ENCODE measurements around the gene PIK3R1. TPM values are rescaled to one million over a fixed set of nuclear protein-coding genes. Genes with fewer than 3 reads are reported as not detected.

Gene PIK3R1
- total and polyA plus RNA-seq, 4 donors = 22.6 to 123 (median 47.3) TPM

- no peaks in the 10 kb centered on the region for H3K4me1 ChIP-seq (ENCODE audit: control insufficient read depth in 4 of 4, insufficient read depth in 4 of 4, low read length in 3 of 4)
- H3K36me3 ChIP-seq (ENCODE audit: control insufficient read depth in 4 of 4, insufficient read depth in 3 of 4, low read depth in 1 of 4, low read length in 3 of 4) = no peaks in the 10 kb centered on the region
- H3K9ac ChIP-seq (ENCODE audit: low read depth in 1 of 2, low read length in 2 of 2) = no peak overlapping the region
- H3K9me3 ChIP-seq (ENCODE audit: control insufficient read depth in 4 of 4, low read length in 3 of 4) = no peaks in the 10 kb centered on the region
- 91% methylated on average over 4 of the region's 4 CpGs for WGBS
- no peaks in the 10 kb centered on the region for H3K27me3 ChIP-seq (ENCODE audit: control insufficient read depth in 4 of 4, insufficient read depth in 4 of 4, low read length in 3 of 4)
- no peak for DNase-seq (ENCODE audit: low spot score)
- TF ChIP-seq GABPA (IDR thresholded peaks at IDR 0.05 in 1 of 2, conservative IDR thresholded peaks at IDR 0.05 in 1 of 2) (no peak), RAD21 (IDR thresholded peaks at IDR 0.05) (no peak), ZBTB33 (IDR thresholded peaks at IDR 0.05) (no peak), SP1 (IDR thresholded peaks at IDR 0.05) (no peak), HNF4G (IDR thresholded peaks at IDR 0.05) (no peak), NR2F2 (IDR thresholded peaks at IDR 0.05) (no peak)
- TF ChIP-seq, protein P1, sequence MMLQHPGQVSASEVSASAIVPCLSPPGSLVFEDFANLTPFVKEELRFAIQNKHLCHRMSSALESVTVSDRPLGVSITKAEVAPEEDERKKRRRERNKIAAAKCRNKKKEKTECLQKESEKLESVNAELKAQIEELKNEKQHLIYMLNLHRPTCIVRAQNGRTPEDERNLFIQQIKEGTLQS (IDR thresholded peaks at IDR 0.05) = no peak
- TF ChIP-seq, protein P2, sequence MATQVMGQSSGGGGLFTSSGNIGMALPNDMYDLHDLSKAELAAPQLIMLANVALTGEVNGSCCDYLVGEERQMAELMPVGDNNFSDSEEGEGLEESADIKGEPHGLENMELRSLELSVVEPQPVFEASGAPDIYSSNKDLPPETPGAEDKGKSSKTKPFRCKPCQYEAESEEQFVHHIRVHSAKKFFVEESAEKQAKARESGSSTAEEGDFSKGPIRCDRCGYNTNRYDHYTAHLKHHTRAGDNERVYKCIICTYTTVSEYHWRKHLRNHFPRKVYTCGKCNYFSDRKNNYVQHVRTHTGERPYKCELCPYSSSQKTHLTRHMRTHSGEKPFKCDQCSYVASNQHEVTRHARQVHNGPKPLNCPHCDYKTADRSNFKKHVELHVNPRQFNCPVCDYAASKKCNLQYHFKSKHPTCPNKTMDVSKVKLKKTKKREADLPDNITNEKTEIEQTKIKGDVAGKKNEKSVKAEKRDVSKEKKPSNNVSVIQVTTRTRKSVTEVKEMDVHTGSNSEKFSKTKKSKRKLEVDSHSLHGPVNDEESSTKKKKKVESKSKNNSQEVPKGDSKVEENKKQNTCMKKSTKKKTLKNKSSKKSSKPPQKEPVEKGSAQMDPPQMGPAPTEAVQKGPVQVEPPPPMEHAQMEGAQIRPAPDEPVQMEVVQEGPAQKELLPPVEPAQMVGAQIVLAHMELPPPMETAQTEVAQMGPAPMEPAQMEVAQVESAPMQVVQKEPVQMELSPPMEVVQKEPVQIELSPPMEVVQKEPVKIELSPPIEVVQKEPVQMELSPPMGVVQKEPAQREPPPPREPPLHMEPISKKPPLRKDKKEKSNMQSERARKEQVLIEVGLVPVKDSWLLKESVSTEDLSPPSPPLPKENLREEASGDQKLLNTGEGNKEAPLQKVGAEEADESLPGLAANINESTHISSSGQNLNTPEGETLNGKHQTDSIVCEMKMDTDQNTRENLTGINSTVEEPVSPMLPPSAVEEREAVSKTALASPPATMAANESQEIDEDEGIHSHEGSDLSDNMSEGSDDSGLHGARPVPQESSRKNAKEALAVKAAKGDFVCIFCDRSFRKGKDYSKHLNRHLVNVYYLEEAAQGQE (IDR thresholded peaks at IDR 0.05) = no peak
- TF ChIP-seq, protein P3, sequence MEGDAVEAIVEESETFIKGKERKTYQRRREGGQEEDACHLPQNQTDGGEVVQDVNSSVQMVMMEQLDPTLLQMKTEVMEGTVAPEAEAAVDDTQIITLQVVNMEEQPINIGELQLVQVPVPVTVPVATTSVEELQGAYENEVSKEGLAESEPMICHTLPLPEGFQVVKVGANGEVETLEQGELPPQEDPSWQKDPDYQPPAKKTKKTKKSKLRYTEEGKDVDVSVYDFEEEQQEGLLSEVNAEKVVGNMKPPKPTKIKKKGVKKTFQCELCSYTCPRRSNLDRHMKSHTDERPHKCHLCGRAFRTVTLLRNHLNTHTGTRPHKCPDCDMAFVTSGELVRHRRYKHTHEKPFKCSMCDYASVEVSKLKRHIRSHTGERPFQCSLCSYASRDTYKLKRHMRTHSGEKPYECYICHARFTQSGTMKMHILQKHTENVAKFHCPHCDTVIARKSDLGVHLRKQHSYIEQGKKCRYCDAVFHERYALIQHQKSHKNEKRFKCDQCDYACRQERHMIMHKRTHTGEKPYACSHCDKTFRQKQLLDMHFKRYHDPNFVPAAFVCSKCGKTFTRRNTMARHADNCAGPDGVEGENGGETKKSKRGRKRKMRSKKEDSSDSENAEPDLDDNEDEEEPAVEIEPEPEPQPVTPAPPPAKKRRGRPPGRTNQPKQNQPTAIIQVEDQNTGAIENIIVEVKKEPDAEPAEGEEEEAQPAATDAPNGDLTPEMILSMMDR (IDR thresholded peaks at IDR 0.05; ENCODE audit: low read depth, low read length, missing input control) = no peak
- no peak overlapping the region for H3K4me3 ChIP-seq (ENCODE audit: low read depth in 1 of 3, low read length in 3 of 3)
- no peak overlapping the region for H3K27ac ChIP-seq (ENCODE audit: low read depth in 1 of 2, low read length in 2 of 2)
These were observed 134.6 kb downstream of the PIK3R1 start for GRCh38 chr5:68350176-68350575.
